Activated T-helper 17 cell treated with anti-CD3 and anti-CD28 coated beads, Interleukin-2, amount 50 U/mL, for 72 hours (primary cell): Measurements from ENCODE around the gene SLC48A1. TPM values are rescaled to one million over a fixed set of nuclear protein-coding genes. Genes with fewer than 3 reads are reported as not detected.

Experiments
- ATAC-seq: fragments of 150-1000 bp; cut with Tn5 transposase; replicated peaks from 2 replicates; pipeline ENCODE4 v1.10.0; 2021; ENCODE audit warnings: mild to moderate bottlenecking, moderate library complexity
- H3K27ac Mint-ChIP-seq: one replicate; pipeline ENCODE4 v1.8.0; 2022; ENCODE audit warnings: mixed read lengths
- H3K27me3 Mint-ChIP-seq: one replicate; pipeline ENCODE4 v1.8.0; 2022; ENCODE audit warnings: mixed read lengths
- H3K36me3 Mint-ChIP-seq: one replicate; pipeline ENCODE4 v1.8.0; 2022; ENCODE audit warnings: low read depth, mild to moderate bottlenecking, mixed read lengths
- H3K4me1 Mint-ChIP-seq: one replicate; pipeline ENCODE4 v1.8.0; 2022; ENCODE audit warnings: mixed read lengths
- H3K4me3 Mint-ChIP-seq: one replicate; pipeline ENCODE4 v1.8.0; 2022; ENCODE audit warnings: mild to moderate bottlenecking, mixed read lengths
- H3K9me3 Mint-ChIP-seq: one replicate; pipeline ENCODE4 v1.8.0; 2022; ENCODE audit warnings: mixed read lengths
- total RNA-seq, 2 donors: library from RNA; stranded (reverse); gene quantifications; one replicate each; pipeline ENCODE4 v1.2.3, GENCODE V29; 2022

SLC48A1 gene
- 1 to 10 TPM; 6.7 to 8.2 TPM for total RNA-seq

DNA sequence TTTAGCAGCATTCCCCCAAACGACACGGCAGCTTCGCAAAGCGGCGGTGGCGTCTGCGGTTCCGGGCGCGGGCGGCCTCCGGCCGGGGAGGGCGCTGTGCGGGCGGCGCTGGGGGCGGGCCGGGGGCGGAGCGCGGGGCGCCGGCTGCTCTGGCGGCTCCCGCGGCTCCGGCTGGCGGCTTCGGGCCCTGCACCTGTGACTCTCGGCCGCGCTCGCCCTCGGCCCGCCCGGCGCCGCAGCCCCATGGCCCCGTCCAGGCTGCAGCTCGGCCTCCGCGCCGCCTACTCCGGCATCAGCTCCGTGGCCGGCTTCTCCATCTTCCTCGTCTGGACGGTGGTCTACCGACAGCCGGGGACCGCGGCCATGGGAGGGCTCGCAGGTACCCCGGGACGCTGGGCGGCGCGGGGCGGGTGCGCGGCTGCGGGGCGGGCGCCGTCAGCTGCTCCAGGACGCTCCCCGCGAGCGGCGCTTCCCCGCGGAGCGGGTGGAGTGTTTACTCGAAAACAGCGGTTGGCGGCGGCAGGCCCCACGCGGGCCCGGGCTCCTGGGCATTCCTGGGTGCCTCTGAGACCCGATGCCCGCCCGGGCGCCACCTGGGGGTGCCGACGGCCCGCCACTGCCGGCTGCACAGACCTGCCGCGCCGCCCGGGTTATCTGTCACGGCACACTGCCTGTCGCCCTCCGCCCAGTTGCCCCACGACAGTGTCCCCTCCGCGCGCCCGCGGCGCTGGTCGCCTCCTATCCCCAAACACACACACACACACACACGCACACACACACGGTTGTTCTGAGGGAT is at the start of gene SLC48A1:
Gene SLC48A1, plus strand, starts transcription at position 177 of the 796 bp plus-strand sequence. Its CDS starts 67 bp downstream, at position 244.
- no peaks in the 10 kb centered on the region for H3K36me3 Mint-ChIP-seq
- no peaks in the 10 kb centered on the region for H3K9me3 Mint-ChIP-seq
- ATAC-seq, result peak; percentile 73
- peak within 1 kb of the TSS; percentile 82 for H3K4me3 Mint-ChIP-seq
- H3K27ac Mint-ChIP-seq, result peak within 1 kb of the TSS; percentile 76
- H3K4me1 Mint-ChIP-seq, result no peaks in the 10 kb centered on the region
- H3K27me3 Mint-ChIP-seq, result no peaks in the 10 kb centered on the region

DNA sequence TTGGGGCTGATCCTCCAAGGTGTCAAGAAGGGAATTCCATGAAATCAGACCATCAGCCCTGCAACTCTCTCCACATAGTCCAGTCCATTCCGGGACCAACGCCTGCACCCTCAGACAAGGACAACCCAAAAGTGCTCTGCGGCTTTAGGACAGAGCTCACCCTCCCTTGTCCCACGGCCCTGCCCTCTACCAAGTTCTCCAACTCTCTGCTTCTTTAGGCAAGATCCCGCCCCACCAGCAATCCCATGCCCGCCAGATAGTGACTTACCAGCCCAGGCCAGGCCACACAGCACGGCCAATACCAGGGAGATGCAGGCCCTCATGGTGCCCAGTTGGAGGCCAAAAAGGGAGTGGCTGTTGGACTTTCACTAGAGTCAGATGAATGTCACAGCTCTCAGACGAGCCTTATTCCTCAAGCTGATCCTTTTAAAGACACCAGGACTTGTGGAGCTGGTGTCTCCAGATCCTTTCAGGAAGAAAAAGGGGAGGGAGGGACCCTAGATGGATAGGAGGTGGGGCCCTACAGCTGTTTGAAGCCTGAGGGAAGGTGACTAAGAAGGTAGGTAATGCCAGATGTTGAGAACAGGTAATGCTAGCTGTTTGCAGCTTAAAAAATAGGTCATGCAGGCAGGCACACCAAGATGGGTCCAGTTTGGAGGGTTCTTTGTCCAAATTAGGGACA is 47.8 kb upstream of the SLC48A1 start, which contains the start of gene ENDOU:
Gene ENDOU, minus strand, starts transcription at position 400 of the 682 bp plus-strand sequence. Its CDS starts 77 bp downstream, at position 323.
- H3K36me3 Mint-ChIP-seq, result no peaks in the 10 kb centered on the region
- H3K4me3 Mint-ChIP-seq, result no peak within 1 kb of the TSS
- peaks cover 12% of the 10 kb centered on the region for H3K4me1 Mint-ChIP-seq
- no peak for ATAC-seq
- no peaks in the 10 kb centered on the region for H3K9me3 Mint-ChIP-seq
- H3K27ac Mint-ChIP-seq, result no peak within 1 kb of the TSS
- no peaks in the 10 kb centered on the region for H3K27me3 Mint-ChIP-seq

DNA sequence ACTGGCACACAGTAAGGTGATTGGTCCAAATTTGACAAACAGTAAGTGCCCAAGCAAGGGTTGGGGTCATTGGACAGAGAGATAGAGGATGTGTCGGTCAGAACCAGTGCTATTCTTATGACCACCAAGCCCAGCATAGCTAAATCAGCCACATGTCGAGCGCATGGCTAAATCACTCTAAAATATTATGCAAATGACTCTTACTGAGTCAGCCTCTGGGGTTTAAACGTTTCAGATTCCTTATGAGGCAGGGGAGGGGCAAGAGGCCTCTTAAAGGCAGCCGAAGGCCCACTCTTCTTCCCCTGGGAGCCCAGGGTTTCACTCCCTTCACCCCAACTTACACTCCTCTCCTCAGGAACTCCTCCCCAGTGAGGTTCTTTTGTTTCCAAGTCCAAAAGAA is 47.1 kb upstream of the SLC48A1 start:
- Mint-ChIP-seq H3K27ac (no peak overlapping the region), H3K36me3 (no peaks in the 10 kb centered on the region), H3K4me3 (no peak overlapping the region), H3K4me1 (peaks cover 12% of the 10 kb centered on the region), H3K27me3 (no peaks in the 10 kb centered on the region), H3K9me3 (no peaks in the 10 kb centered on the region)
- peak; percentile 55 for ATAC-seq

DNA sequence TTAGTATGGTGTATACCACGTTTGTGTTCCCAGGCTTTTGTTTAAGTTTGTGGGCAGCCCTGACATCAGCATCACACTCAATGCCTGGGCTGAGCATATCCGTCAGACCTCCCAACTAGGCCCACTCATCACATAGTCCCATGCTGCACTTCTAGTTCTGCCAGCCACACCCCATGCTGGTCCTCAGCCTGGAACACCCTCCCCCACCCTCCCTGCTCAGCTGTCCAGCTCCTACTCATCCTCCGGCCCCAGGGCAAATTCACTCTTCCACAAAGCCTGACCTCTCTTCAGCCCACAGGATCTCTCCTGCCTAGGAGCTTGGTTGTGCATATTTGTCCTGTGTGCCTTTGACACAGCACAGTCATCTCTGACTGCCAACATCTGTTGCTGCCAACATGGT is 43.8 kb upstream of the SLC48A1 start:
- H3K9me3 Mint-ChIP-seq, result no peaks in the 10 kb centered on the region
- no peak overlapping the region for H3K4me3 Mint-ChIP-seq
- no peaks in the 10 kb centered on the region for H3K4me1 Mint-ChIP-seq
- peak overlapping the region; percentile 47 for H3K27ac Mint-ChIP-seq
- H3K36me3 Mint-ChIP-seq, result no peaks in the 10 kb centered on the region
- no peak for ATAC-seq
- H3K27me3 Mint-ChIP-seq, result no peaks in the 10 kb centered on the region

DNA sequence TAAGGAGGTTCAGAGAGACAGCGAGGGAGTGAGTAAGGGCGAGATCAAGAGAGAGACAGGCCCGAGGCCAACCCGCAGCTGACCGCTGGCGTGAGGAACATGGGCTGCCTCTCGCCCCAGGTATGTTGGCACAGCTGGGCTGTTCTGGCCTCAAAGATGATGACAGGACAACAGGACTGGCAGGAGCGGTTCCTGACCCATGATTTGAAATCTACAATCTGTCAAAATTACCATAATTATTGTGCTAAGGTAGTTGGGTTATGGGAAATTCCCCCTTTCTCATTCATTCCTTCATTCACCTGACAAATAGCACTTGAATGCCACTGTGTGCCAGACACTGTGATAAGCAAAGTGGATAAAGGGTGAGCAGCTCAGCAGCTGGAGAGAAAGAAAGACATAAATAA is 42.7 kb upstream of the SLC48A1 start:
- no peaks in the 10 kb centered on the region for H3K9me3 Mint-ChIP-seq
- H3K36me3 Mint-ChIP-seq, result no peaks in the 10 kb centered on the region
- no peak for ATAC-seq
- H3K27me3 Mint-ChIP-seq, result no peaks in the 10 kb centered on the region
- no peak overlapping the region for H3K27ac Mint-ChIP-seq
- no peak overlapping the region for H3K4me3 Mint-ChIP-seq
- H3K4me1 Mint-ChIP-seq, result no peaks in the 10 kb centered on the region

DNA sequence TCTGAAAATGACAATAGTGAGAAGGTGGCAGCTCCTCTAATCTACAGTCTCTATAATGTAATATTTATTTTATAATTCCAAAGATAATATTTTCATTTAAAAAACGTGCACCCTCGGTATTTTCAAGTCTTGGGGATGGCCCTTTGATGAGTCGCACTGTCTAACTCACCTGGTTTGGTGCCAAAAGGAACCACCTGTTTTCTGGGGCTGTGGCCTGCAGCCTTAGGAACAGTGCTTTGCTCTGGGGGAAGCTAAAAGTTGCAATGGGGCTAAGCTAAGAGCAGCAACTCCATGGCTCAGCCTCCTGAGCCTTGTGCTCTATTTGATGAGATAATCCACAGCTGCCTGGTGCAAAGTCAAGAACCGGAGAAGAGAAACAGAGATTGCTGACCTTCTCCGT is 41.3 kb upstream of the SLC48A1 start:
- ATAC-seq, result no peak
- no peaks in the 10 kb centered on the region for H3K27me3 Mint-ChIP-seq
- H3K4me3 Mint-ChIP-seq, result no peak overlapping the region
- H3K36me3 Mint-ChIP-seq, result no peaks in the 10 kb centered on the region
- no peak overlapping the region for H3K27ac Mint-ChIP-seq
- no peaks in the 10 kb centered on the region for H3K4me1 Mint-ChIP-seq
- no peaks in the 10 kb centered on the region for H3K9me3 Mint-ChIP-seq

DNA sequence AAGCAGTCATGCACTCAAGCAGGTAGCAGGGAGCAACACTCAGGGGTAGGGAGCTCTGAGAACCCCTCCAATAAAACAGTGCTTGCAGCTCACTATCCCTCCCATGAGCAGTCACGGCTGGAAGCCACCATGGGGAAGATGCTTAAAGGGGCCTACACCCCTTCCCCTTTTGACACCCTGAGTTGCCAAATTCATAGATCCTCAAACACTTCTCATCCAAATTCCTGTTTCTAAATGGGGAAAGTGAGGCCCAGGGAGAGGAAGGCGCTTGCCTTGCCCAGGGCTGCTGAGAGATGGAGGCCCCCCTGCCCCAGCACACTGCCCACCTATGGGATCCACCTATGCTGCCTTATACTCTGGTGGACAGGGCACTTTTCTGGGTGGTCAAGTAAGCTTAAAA is 40.5 kb upstream of the SLC48A1 start:
- H3K9me3 Mint-ChIP-seq, result no peaks in the 10 kb centered on the region
- H3K4me1 Mint-ChIP-seq, result no peaks in the 10 kb centered on the region
- H3K4me3 Mint-ChIP-seq, result no peak overlapping the region
- no peak for ATAC-seq
- no peak overlapping the region for H3K27ac Mint-ChIP-seq
- no peaks in the 10 kb centered on the region for H3K36me3 Mint-ChIP-seq
- H3K27me3 Mint-ChIP-seq, result no peaks in the 10 kb centered on the region

DNA sequence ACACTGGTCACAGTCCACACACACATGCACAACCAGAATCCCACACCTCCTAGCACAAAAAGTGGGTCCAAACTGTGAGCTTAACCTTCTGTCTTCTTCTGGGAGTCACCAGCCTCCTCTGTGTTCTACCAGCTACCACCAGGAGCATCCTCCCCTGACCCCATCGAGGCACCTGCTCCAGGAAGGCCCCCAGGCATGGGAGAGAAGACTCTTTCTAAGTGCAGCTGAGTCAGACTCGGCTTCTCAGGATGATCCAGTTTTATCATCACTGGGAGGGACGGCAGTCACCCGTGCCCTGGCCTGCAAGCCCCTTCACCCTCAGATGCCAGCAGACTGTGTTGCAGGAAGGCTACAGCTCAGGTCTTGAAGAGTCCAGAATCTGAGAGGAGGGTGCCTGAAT is 39.9 kb upstream of the SLC48A1 start:
- H3K27ac Mint-ChIP-seq, result no peak overlapping the region
- H3K27me3 Mint-ChIP-seq, result no peaks in the 10 kb centered on the region
- H3K4me1 Mint-ChIP-seq, result no peaks in the 10 kb centered on the region
- H3K4me3 Mint-ChIP-seq, result no peak overlapping the region
- H3K9me3 Mint-ChIP-seq, result no peaks in the 10 kb centered on the region
- no peak for ATAC-seq
- no peaks in the 10 kb centered on the region for H3K36me3 Mint-ChIP-seq

DNA sequence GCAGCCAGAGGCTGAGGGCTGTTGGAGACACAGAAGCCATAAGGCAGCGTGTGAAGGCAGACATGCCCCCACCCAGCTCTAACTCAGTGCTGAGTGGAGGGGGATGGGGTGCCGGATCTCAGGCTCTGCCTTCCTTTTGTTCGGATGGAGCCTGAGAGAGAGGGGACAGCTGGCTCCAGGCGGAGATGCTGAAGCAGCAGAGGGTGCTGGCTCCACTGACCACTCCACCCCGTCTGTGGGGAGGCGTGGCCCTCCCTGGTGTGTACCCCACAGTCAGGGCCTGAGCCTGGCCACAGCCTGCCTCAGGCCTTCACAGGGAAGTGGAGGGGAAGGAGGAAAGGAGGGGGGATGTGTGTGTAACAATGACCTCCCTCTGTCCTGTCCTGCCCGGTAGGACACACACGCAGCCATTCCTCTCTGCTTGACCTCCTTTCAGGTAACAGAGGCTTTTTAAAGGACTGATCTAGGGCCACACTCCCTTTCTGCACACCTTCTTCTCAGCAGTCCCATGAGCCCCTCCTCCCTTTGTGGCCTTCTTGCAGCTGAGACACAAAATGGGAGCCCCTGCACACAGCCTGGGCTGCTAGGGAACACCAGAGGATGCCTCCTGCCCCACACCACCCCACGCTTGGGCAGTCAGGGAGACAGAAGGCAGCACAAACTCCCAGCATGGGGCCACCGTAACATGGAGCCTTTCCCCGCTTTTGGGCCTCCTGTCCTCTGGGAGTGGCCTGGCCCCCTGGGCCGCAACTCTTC is 38.1 kb upstream of the SLC48A1 start:
- H3K4me1 Mint-ChIP-seq, result no peaks in the 10 kb centered on the region
- no peak overlapping the region for H3K4me3 Mint-ChIP-seq
- H3K27me3 Mint-ChIP-seq, result no peaks in the 10 kb centered on the region
- no peaks in the 10 kb centered on the region for H3K36me3 Mint-ChIP-seq
- H3K27ac Mint-ChIP-seq, result no peak overlapping the region
- H3K9me3 Mint-ChIP-seq, result no peaks in the 10 kb centered on the region
- ATAC-seq, result no peak

DNA sequence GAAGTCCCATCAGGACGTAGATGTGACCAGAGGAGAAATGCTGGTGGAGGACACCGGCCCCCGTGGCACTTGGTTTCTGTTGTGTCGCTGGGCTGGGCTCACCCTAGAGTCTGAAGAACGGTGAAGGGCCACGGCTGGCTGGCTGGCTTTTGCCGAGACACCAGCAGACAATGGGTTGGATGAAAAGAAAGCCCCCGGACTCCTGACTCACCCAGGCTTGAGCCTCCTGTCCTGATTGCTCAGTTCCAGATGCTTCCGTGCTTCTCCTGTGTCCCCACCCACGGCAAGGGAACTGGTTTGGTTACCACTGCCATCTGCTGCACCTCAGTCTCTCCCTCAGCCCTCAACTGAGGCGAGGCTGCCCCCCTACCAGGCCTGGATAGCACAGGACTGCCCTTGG is 37.4 kb upstream of the SLC48A1 start:
- Mint-ChIP-seq H3K4me1 (no peaks in the 10 kb centered on the region), H3K4me3 (no peak overlapping the region), H3K27me3 (no peaks in the 10 kb centered on the region), H3K27ac (peak overlapping the region; percentile 22), H3K9me3 (no peaks in the 10 kb centered on the region), H3K36me3 (no peaks in the 10 kb centered on the region)
- no peak for ATAC-seq

DNA sequence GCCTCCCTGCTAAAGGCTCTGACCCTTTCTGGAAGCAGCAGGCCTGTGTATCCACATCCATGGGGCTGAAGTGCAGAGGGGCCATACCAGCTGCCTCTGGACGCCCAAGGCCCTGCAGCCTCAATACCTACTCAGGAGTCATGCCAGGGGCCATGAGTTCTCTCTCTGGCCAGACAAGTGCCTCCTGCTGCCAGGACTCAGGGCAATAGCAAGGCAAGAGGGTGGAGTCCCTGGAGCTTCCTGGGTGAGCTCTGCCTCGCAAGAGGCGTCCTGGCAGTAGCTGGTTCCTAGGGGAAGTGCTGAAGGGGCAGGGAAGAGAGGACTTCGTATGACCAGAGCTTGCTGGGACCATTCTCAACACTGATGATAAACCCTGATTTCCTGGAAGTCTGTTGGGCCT is 36.8 kb upstream of the SLC48A1 start:
- no peaks in the 10 kb centered on the region for H3K36me3 Mint-ChIP-seq
- H3K4me1 Mint-ChIP-seq, result peaks cover 2% of the 10 kb centered on the region
- peak overlapping the region; percentile 22 for H3K27ac Mint-ChIP-seq
- no peak for ATAC-seq
- H3K4me3 Mint-ChIP-seq, result no peak overlapping the region
- no peaks in the 10 kb centered on the region for H3K9me3 Mint-ChIP-seq
- H3K27me3 Mint-ChIP-seq, result no peaks in the 10 kb centered on the region

DNA sequence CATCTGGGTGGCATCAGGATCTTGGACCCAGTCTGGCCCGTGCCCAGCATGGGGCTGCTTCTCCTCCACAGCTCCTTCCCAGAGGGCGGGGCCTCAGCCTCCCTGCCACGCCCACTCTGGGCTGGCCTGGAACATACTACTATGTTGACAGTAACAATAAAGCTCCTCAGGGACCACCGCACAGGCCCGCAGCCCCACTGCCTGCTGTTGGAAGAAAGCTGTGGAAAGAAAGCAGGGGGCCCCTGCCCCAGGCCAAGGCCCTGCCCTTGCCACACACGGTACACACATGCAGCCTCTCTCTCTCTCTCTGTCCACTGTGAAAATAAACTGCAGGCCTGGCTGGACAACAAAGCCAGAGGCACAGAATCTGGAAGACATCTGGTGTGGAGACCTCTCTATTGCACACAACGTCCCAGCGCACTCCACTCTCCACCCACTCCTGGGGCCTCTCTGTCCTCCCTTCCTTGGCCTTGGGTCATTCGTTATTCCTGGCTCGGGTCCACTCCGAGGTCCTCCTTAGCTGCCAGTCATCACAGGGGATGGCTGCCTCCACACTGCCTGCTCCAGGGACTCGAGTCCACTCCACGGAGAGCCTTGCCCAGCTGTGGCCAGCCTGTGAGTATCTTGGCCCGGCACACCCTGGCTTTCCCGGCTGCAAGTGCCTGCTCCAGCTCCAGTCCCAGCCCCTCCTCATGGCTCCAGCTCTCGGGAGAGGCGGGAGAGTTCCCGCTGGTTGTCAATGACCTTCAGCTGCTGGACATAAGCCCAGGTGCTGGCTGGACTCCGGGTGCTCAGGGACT is 36.0 kb upstream of the SLC48A1 start:
- H3K9me3 Mint-ChIP-seq, result no peaks in the 10 kb centered on the region
- H3K27ac Mint-ChIP-seq, result no peak overlapping the region
- H3K4me3 Mint-ChIP-seq, result no peak overlapping the region
- peaks cover 6% of the 10 kb centered on the region for H3K4me1 Mint-ChIP-seq
- no peaks in the 10 kb centered on the region for H3K27me3 Mint-ChIP-seq
- H3K36me3 Mint-ChIP-seq, result no peaks in the 10 kb centered on the region
- no peak for ATAC-seq

DNA sequence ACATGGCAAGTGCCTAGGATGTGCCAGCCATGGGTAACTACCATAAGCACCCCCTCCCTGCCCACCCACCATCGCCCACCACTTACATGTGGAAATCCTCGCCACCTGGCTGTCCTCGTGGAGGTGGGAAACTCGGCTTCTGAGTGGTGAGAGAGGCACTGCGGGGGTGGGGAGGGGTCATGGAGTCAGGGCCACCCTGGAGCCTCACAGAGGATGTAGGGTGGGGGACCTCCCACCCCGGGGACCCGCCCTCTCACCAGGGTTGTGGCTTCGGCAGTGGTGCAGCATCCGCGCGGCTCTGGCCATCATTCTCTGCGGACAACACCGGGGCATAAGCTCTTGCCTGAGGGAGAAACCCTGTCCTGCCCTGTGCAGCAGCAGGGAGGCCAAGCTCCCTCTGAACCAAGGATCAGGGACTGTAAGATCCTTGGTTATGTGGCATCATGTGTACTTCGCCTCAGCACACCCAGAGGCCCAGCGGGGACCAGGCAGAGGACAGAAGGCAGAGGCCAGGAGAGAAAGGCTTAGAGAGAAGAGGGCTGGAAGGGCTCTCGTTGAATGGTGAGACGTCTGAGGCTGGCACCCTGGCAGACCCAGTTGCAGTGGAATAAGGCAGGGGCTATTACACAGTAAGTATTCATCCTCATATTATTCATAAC is 35.0 kb upstream of the SLC48A1 start:
- no peaks in the 10 kb centered on the region for H3K27me3 Mint-ChIP-seq
- H3K36me3 Mint-ChIP-seq, result no peaks in the 10 kb centered on the region
- H3K9me3 Mint-ChIP-seq, result no peaks in the 10 kb centered on the region
- no peak overlapping the region for H3K4me3 Mint-ChIP-seq
- no peak for ATAC-seq
- H3K27ac Mint-ChIP-seq, result no peak overlapping the region
- peaks cover 6% of the 10 kb centered on the region for H3K4me1 Mint-ChIP-seq

DNA sequence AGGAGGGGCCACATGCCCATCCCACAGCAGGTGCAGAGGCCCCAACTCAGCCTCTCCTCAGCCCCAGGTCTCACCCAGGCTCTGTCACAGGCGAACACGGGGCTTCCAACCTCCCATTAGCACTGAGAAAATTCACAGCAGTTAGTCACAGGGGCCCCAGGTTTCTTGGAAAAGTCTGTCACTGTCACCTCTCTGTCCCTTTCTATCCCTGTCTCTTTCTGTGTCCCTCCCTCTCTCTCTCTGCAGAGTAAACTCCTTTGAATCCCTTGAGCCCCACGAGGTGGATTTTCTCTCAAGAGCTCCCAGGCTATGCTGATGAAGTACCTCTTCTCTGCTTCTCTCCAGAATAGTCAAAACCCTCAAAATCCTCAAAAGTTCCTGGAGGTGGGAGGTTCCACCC is 33.7 kb upstream of the SLC48A1 start:
- Mint-ChIP-seq H3K4me3 (no peak overlapping the region), H3K36me3 (no peaks in the 10 kb centered on the region), H3K27ac (peak overlapping the region; percentile 6), H3K27me3 (no peaks in the 10 kb centered on the region), H3K9me3 (no peaks in the 10 kb centered on the region), H3K4me1 (peaks cover 6% of the 10 kb centered on the region)
- no peak for ATAC-seq
